H9 (cell line): Measurements from ENCODE around the gene RAD21L1. TPM values are rescaled to one million over a fixed set of nuclear protein-coding genes. Genes with fewer than 3 reads are reported as not detected.

Experiments used
- DNase-seq: peaks from one replicate; pipeline ENCODE4 v3.0.0-alpha.2; 2017
- H2AFZ ChIP-seq: one replicate; pipeline ENCODE4 v1.6.1; 2013; ENCODE audit warnings: mild to moderate bottlenecking, low read length, control low read depth, moderate library complexity
- H2AK5ac ChIP-seq: 2 replicates; pipeline ENCODE4 v1.6.1; 2013; ENCODE audit warnings: low read length, control low read depth, mixed read lengths; ENCODE audit not compliant: insufficient read length
- H2BK120ac ChIP-seq: one replicate; pipeline ENCODE4 v1.6.1; 2013; ENCODE audit warnings: low read depth, mild to moderate bottlenecking, low read length, control low read depth, inconsistent platforms; ENCODE audit not compliant: poor library complexity, severe bottlenecking
- H2BK12ac ChIP-seq: 2 replicates; pipeline ENCODE4 v1.6.1; 2013; ENCODE audit warnings: low read length, control low read depth, mixed read lengths, low read depth; ENCODE audit not compliant: insufficient read length
- H2BK15ac ChIP-seq: 2 replicates; pipeline ENCODE4 v1.6.1; 2013; ENCODE audit warnings: low read depth, low read length, control low read depth
- H2BK20ac ChIP-seq: one replicate; pipeline ENCODE4 v1.6.1; 2013; ENCODE audit warnings: low read depth, mild to moderate bottlenecking, low read length, control low read depth, inconsistent platforms; ENCODE audit not compliant: poor library complexity, severe bottlenecking
- H2BK5ac ChIP-seq: 2 replicates; pipeline ENCODE4 v1.6.1; 2013; ENCODE audit warnings: low read length, control low read depth, mixed read lengths; ENCODE audit not compliant: insufficient read length
- H3K14ac ChIP-seq: 2 replicates; pipeline ENCODE4 v1.6.1; 2013; ENCODE audit warnings: low read length, control low read depth; ENCODE audit not compliant: insufficient read depth
- H3K18ac ChIP-seq: 2 replicates; pipeline ENCODE4 v1.6.1; 2013; ENCODE audit warnings: low read depth, mild to moderate bottlenecking, mixed read lengths, low read length, control low read depth; ENCODE audit not compliant: insufficient read length
- H3K23ac ChIP-seq: 2 replicates; pipeline ENCODE4 v1.6.1; 2013; ENCODE audit warnings: low read length, control low read depth, mixed read lengths, low read depth; ENCODE audit not compliant: insufficient read length
- H3K23me2 ChIP-seq: 2 replicates; pipeline ENCODE4 v1.6.1; 2013; ENCODE audit warnings: low read depth, mild to moderate bottlenecking, mixed read lengths, low read length, control low read depth; ENCODE audit not compliant: insufficient read length, poor library complexity, severe bottlenecking
- H3K27ac ChIP-seq: 2 replicates; pipeline ENCODE4 v1.5.1; 2013; ENCODE audit warnings: low read length, control low read depth, mixed read lengths, low read depth; ENCODE audit not compliant: insufficient read length
- H3K27me3 ChIP-seq: 2 replicates; pipeline ENCODE4 v1.6.1; 2013; ENCODE audit warnings: low read length, control low read depth, inconsistent platforms; ENCODE audit not compliant: insufficient read depth
- H3K4ac ChIP-seq: 2 replicates; pipeline ENCODE4 v1.6.1; 2013; ENCODE audit warnings: low read depth, mild to moderate bottlenecking, control low read depth, inconsistent platforms, low read length, moderate library complexity
- H3K4me1 ChIP-seq: 2 replicates; pipeline ENCODE4 v1.6.1; 2013; ENCODE audit warnings: low read length, control low read depth, inconsistent platforms; ENCODE audit not compliant: insufficient read depth
- H3K4me2 ChIP-seq: 2 replicates; pipeline ENCODE4 v1.6.1; 2013; ENCODE audit warnings: low read length, control low read depth, mixed read lengths; ENCODE audit not compliant: insufficient read length, insufficient read depth
- H3K56ac ChIP-seq: 2 replicates; pipeline ENCODE4 v1.6.1; 2013; ENCODE audit warnings: low read depth, mild to moderate bottlenecking, mixed read lengths, low read length, control low read depth; ENCODE audit not compliant: insufficient read length
- H3K79me1 ChIP-seq: 2 replicates; pipeline ENCODE4 v1.6.1; 2013; ENCODE audit warnings: low read depth, mild to moderate bottlenecking, moderate library complexity, low read length, control low read depth, inconsistent platforms; ENCODE audit not compliant: insufficient read depth, poor library complexity, severe bottlenecking
- H3K79me2 ChIP-seq: 2 replicates; pipeline ENCODE4 v1.6.1; 2013; ENCODE audit warnings: low read length, control low read depth, inconsistent platforms; ENCODE audit not compliant: insufficient read depth
- H3K9ac ChIP-seq: 2 replicates; pipeline ENCODE4 v1.6.1; 2013; ENCODE audit warnings: low read length, control low read depth, mixed read lengths; ENCODE audit not compliant: insufficient read length; ENCODE audit errors: extremely low read depth
- H3K9me3 ChIP-seq: one replicate; pipeline ENCODE4 v1.6.1; 2013; ENCODE audit warnings: low read depth, low read length, inconsistent platforms; ENCODE audit not compliant: control insufficient read depth
- H3T11ph ChIP-seq: one replicate; pipeline ENCODE4 v1.6.1; 2013; ENCODE audit warnings: mild to moderate bottlenecking, low read length, control low read depth, inconsistent platforms
- H4K20me1 ChIP-seq: one replicate; pipeline ENCODE4 v1.6.1; 2013; ENCODE audit not compliant: control insufficient read depth, insufficient read length, insufficient read depth
- H4K5ac ChIP-seq: 2 replicates; pipeline ENCODE4 v1.6.1; 2013; ENCODE audit warnings: low read depth, mild to moderate bottlenecking, mixed read lengths, low read length, control low read depth; ENCODE audit not compliant: insufficient read length
- H4K8ac ChIP-seq: replicated peaks from 2 replicates; pipeline ENCODE4 v1.6.1; 2013; ENCODE audit warnings: low read length, control low read depth, mixed read lengths, low read depth; ENCODE audit not compliant: insufficient read length
- H4K91ac ChIP-seq: 2 replicates; pipeline ENCODE4 v1.6.1; 2013; ENCODE audit warnings: low read depth, mild to moderate bottlenecking, moderate library complexity, mixed read lengths, low read length, control low read depth; ENCODE audit not compliant: insufficient read length
- H3K27ac Mint-ChIP-seq, 3 experiments: 2 replicates in 2 of 3; 3 replicates in 1 of 3; pipeline ENCODE4 v1.8.0; 2020 to 2021; ENCODE audit warnings: mixed read lengths in 3 of 3, mild to moderate bottlenecking in 1 of 3, moderate library complexity in 1 of 3
- H3K27me3 Mint-ChIP-seq: 2 replicates; pipeline ENCODE4 v1.8.0; 2021; ENCODE audit warnings: low read depth, mild to moderate bottlenecking, moderate library complexity, mixed read lengths
- H3K36me3 Mint-ChIP-seq, 3 experiments: 2 replicates in 2 of 3; 3 replicates in 1 of 3; pipeline ENCODE4 v1.8.0; 2020 to 2021; ENCODE audit warnings: low read depth in 3 of 3, mixed read lengths in 3 of 3; ENCODE audit not compliant: insufficient read depth in 1 of 3
- H3K4me1 Mint-ChIP-seq, 2 experiments: 2 replicates each; pipeline ENCODE4 v1.8.0; 2020; ENCODE audit warnings: mixed read lengths in 2 of 2
- H3K4me3 Mint-ChIP-seq, 2 experiments: 2 replicates in 1 of 2; 3 replicates in 1 of 2; pipeline ENCODE4 v1.8.0; 2020 to 2021; ENCODE audit warnings: mild to moderate bottlenecking in 2 of 2, mixed read lengths in 2 of 2, moderate library complexity in 1 of 2
- H3K9me3 Mint-ChIP-seq, 2 experiments: 2 replicates in 1 of 2; 3 replicates in 1 of 2; pipeline ENCODE4 v1.8.0; 2020; ENCODE audit warnings: mild to moderate bottlenecking in 2 of 2, mixed read lengths in 2 of 2, moderate library complexity in 1 of 2
- CTCF ChIP-seq: fragments of 200-600 bp; sonication (generic); conservative IDR thresholded peaks from 3 replicates; pipeline ENCODE4 v1.8.0; 2021; ENCODE audit warnings: antibody characterized with exemption, mild to moderate bottlenecking
- WGBS: extraction: QIAGEN DNeasy Blood & Tissue Kit; methylation state at CpG from one replicate; pipeline ENCODE4 v1.1.7; 2013; ENCODE audit warnings: missing lambda C conversion rate, low lambda C conversion rate, mixed read lengths; ENCODE audit not compliant: insufficient read length; ENCODE audit errors: extremely low coverage; 5-methylcytosine and 5-hydroxymethylcytosine counted together
- total RNA-seq: library from RNA; stranded (reverse); gene quantifications from 2 replicates; pipeline ENCODE4 v1.2.1, GENCODE V29; 2021

Gene RAD21L1
- total RNA-seq, 1 experiment from 2014 or later = not detected

- no peak overlapping the region for H4K8ac ChIP-seq
- H3K79me2 ChIP-seq = no peaks in the 10 kb centered on the region
- no peak overlapping the region for H3K9ac ChIP-seq
- H3K4me2 ChIP-seq = no peak overlapping the region
- H2BK12ac ChIP-seq = no peak overlapping the region
- H2BK20ac ChIP-seq = no peak overlapping the region
- no peak overlapping the region for H2AK5ac ChIP-seq
- H4K5ac ChIP-seq = no peak overlapping the region
- H3K56ac ChIP-seq = no peak overlapping the region
- H3K27me3 ChIP-seq = peaks cover 16% of the 10 kb centered on the region; the same call in 1 of the 2 replicates
- no peak overlapping the region for H2AFZ ChIP-seq
- H3K27ac Mint-ChIP-seq = no peak overlapping the region
- DNase-seq = peak; percentile 82
- no peak overlapping the region for H3K23ac ChIP-seq
- no peak overlapping the region for H2BK5ac ChIP-seq
- no peak overlapping the region; the same call in 1 of the 2 replicates for H3K14ac ChIP-seq
- H2BK15ac ChIP-seq = no peak overlapping the region
- no peaks in the 10 kb centered on the region for H3K9me3 ChIP-seq
- H3K4me3 Mint-ChIP-seq = peak overlapping the region; percentile 69 to 71
- no peak overlapping the region for H3T11ph ChIP-seq
- no peak overlapping the region for H3K18ac ChIP-seq
- H3K79me1 ChIP-seq = no peaks in the 10 kb centered on the region
- H3K4me1 ChIP-seq = peaks cover 12% of the 10 kb centered on the region; the same call in 1 of the 2 replicates
- H3K36me3 Mint-ChIP-seq = peaks cover 0 to 5% (median 3%) of the 10 kb centered on the region in 3 experiments; a peak in 2 of 7 replicates
- no peak overlapping the region for H3K4ac ChIP-seq
- H4K20me1 ChIP-seq = no peaks in the 10 kb centered on the region
- peak; percentile 74 for TF ChIP-seq CTCF
- H4K91ac ChIP-seq = no peak overlapping the region
- H2BK120ac ChIP-seq = no peak overlapping the region
- WGBS = no CpG with 5 or more reads among the region's 20 CpGs
- H3K27me3 Mint-ChIP-seq = peaks cover 56% of the 10 kb centered on the region
- H3K23me2 ChIP-seq = peaks cover 4% of the 10 kb centered on the region
- H3K4me1 Mint-ChIP-seq = peaks cover 18 to 30% of the 10 kb centered on the region in 2 experiments
- no peak overlapping the region for H3K27ac ChIP-seq
- H3K9me3 Mint-ChIP-seq = no peaks in the 10 kb centered on the region; a peak in 2 of 5 replicates
These were observed 40.0 kb upstream of the RAD21L1 start for GRCh38 chr20:1185790-1186334.
